OCI-LY1 (cell line): ENCODE data around the gene GCDH.

Experiments used
- H2AFZ ChIP-seq: fragments of 200-600 bp; sonication (generic), shearing (Covaris generic); 2 replicates; pipeline ENCODE4 v1.6.0; 2014; ENCODE audit warnings: antibody characterized with exemption, mild to moderate bottlenecking, low read length
- H3F3A ChIP-seq: fragments of 200-600 bp; sonication (generic), shearing (Covaris generic); 2 replicates; pipeline ENCODE4 v1.6.0; 2014; ENCODE audit warnings: mild to moderate bottlenecking, antibody characterized with exemption, low read length, moderate library complexity; ENCODE audit not compliant: insufficient read depth
- H3K27ac ChIP-seq: fragments of 200-600 bp; sonication (generic); 2 replicates; pipeline ENCODE4 v1.5.1; 2014; ENCODE audit warnings: low read length, mixed run types, mild to moderate bottlenecking, low read depth; ENCODE audit not compliant: poor library complexity, severe bottlenecking
- H3K27me3 ChIP-seq: fragments of 200-600 bp; sonication (generic); 2 replicates; pipeline ENCODE4 v1.6.0; 2014; ENCODE audit warnings: antibody characterized with exemption, mild to moderate bottlenecking, low read length, moderate library complexity; ENCODE audit not compliant: insufficient read depth
- H3K36me3 ChIP-seq: fragments of 200-600 bp; sonication (generic); 2 replicates; pipeline ENCODE4 v1.6.1; 2014; ENCODE audit warnings: mild to moderate bottlenecking, antibody characterized with exemption, low read length, moderate library complexity, mixed read lengths; ENCODE audit not compliant: insufficient read depth
- H3K4me1 ChIP-seq: fragments of 200-600 bp; sonication (generic); 2 replicates; pipeline ENCODE4 v1.5.1; 2014; ENCODE audit warnings: mild to moderate bottlenecking, low read length, moderate library complexity; ENCODE audit not compliant: insufficient read depth, severe bottlenecking
- H3K4me2 ChIP-seq: fragments of 200-600 bp; sonication (generic), shearing (Covaris generic); 2 replicates; pipeline ENCODE4 v1.6.1; 2014; ENCODE audit warnings: low read length
- H3K4me3 ChIP-seq: fragments of 200-600 bp; sonication (generic); 2 replicates; pipeline ENCODE4 v1.5.1; 2014; ENCODE audit warnings: low read length, low read depth, mild to moderate bottlenecking, mixed read lengths; ENCODE audit not compliant: poor library complexity, severe bottlenecking
- H3K79me2 ChIP-seq: fragments of 200-600 bp; shearing (Covaris generic); 2 replicates; pipeline ENCODE4 v1.6.1; 2016; ENCODE audit warnings: mixed run types, low read length, mixed read lengths; ENCODE audit not compliant: insufficient read depth
- H3K9ac ChIP-seq: fragments of 200-600 bp; sonication (generic), shearing (Covaris generic); 2 replicates; pipeline ENCODE4 v1.6.1; 2014; ENCODE audit warnings: mild to moderate bottlenecking, low read length, mixed read lengths
- H3K9me2 ChIP-seq: fragments of 200-600 bp; sonication (generic), shearing (Covaris generic); 2 replicates; pipeline ENCODE4 v1.6.1; 2014; ENCODE audit warnings: low read depth, mild to moderate bottlenecking, low read length, mixed read lengths
- H3K9me3 ChIP-seq: fragments of 200-600 bp; shearing (Covaris generic); 2 replicates; pipeline ENCODE4 v1.6.1; 2014; ENCODE audit warnings: low read length, mixed read lengths
- H4K20me1 ChIP-seq: fragments of 200-600 bp; sonication (generic), shearing (Covaris generic); 2 replicates; pipeline ENCODE4 v1.6.0; 2016; ENCODE audit warnings: mild to moderate bottlenecking, low read length; ENCODE audit not compliant: insufficient read depth
- CTCF ChIP-seq: fragments of 200-600 bp; sonication (generic), shearing (Covaris generic); IDR thresholded peaks from 2 replicates; pipeline ENCODE4 v1.5.1; 2017; ENCODE audit warnings: mild to moderate bottlenecking, antibody characterized with exemption, low read length, moderate library complexity, mixed read lengths
- EZH2 ChIP-seq: fragments of 200-600 bp; sonication (generic), shearing (Covaris generic); IDR thresholded peaks from 2 replicates; pipeline ENCODE4 v1.8.0; 2017; ENCODE audit warnings: borderline replicate concordance, mixed run types, mild to moderate bottlenecking, antibody characterized with exemption, low read length, moderate library complexity, mixed read lengths

The GCDH gene

DNA sequence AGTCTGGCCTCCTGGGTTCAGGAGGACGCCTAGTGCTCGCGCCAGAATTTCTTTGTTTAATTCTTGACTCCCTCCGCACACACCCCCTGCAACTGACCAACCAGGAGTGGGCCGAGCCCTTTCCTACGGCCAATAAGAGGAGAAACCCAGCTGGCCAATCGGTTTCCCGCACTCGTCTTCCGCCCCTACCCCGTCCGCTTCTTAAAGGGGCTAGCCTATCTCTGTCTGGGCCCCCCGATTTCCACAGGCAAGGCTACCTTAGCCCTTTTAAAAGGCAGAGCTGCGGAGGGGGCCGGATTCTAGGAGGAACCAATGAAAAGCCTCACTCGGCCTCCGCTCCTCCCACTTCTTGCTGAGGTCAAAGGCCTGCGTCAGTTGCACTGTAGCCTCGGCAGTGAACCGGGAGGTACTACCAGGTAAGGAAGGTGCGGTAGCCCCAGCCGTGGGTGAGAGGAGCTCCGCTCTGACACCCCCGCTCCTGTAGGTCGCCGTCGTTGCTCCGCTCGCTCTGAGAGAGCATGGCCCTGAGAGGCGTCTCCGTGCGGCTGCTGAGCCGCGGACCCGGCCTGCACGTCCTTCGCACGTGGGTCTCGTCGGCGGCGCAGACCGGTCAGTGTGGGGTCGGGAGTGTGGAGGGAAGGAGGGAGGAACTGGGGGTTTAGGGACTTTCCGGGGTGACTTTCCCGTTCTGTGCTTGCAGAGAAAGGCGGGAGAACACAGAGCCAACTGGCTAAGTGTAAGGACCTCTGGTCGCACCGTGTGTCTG is at the start of gene GCDH:
Gene GCDH, plus strand, starts transcription at position 374 of the 766 bp plus-strand sequence. Its CDS starts 145 bp downstream, at position 519.
- Histone ChIP-seq H3K9me2 (no peaks in the 10 kb centered on the region), H3K4me3 (peak within 1 kb of the TSS; percentile 87), H3K4me1 (peaks cover 13% of the 10 kb centered on the region), H3K27me3 (no peaks in the 10 kb centered on the region), H3F3A (no peaks in the 10 kb centered on the region), H3K9ac (peak within 1 kb of the TSS; percentile 66), H3K79me2 (no peaks in the 10 kb centered on the region), H3K27ac (no peak within 1 kb of the TSS), H3K9me3 (no peaks in the 10 kb centered on the region), H4K20me1 (no peaks in the 10 kb centered on the region), H3K4me2 (peak within 1 kb of the TSS; percentile 70), H2AFZ (no peak within 1 kb of the TSS), H3K36me3 (peaks cover 12% of the 10 kb centered on the region; the same call in 1 of the 2 replicates)
- TF ChIP-seq EZH2 (no peak), CTCF (no peak)

- Histone ChIP-seq H3K9ac (no peak overlapping the region), H3K27me3 (no peaks in the 10 kb centered on the region), H3K4me2 (no peak overlapping the region), H3F3A (0 out of 2 replicates have a peak, but pooled peaks cover 7% of the 10 kb centered on the region), H4K20me1 (no peaks in the 10 kb centered on the region), H3K9me3 (no peaks in the 10 kb centered on the region), H3K4me1 (peaks cover 33% of the 10 kb centered on the region), H3K4me3 (no peak overlapping the region), H3K36me3 (peaks cover 35% of the 10 kb centered on the region), H3K27ac (no peak overlapping the region), H3K79me2 (no peaks in the 10 kb centered on the region), H2AFZ (no peak overlapping the region), H3K9me2 (no peaks in the 10 kb centered on the region)
- TF ChIP-seq CTCF (no peak), EZH2 (no peak)
These were observed 48.4 kb upstream of the GCDH start for GRCh38 chr19:12842511-12842910.

DNA sequence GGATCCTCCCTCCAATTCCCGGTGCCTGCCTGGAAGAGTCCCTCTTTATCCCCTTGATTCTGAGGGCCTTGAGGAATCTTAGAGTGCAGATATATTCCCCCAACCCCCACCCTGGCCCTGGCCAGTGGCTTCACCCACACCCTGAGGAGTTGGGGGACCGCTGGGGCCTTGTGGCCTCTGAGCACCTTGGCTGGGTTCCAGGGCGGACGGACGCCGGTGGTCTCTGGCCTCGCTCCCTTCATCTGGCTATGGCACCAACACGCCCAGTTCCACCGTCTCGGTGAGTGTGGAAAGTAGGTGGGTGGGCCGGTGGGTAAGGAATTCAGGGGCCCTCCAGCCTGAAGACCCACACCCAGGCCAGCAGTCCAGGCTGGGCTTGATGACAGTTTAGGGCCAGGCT is 47.6 kb upstream of the GCDH start:
- Histone ChIP-seq H2AFZ (no peak overlapping the region), H3K9me2 (no peaks in the 10 kb centered on the region), H3K4me1 (peaks cover 31% of the 10 kb centered on the region), H3K4me2 (no peak overlapping the region), H3K9ac (no peak overlapping the region), H3K9me3 (no peaks in the 10 kb centered on the region), H3K27ac (no peak overlapping the region), H3K27me3 (no peaks in the 10 kb centered on the region), H4K20me1 (no peaks in the 10 kb centered on the region), H3K79me2 (no peaks in the 10 kb centered on the region), H3K36me3 (peaks cover 41% of the 10 kb centered on the region), H3K4me3 (no peak overlapping the region), H3F3A (0 out of 2 replicates have a peak, but pooled peaks cover 7% of the 10 kb centered on the region)
- TF ChIP-seq EZH2: no peak
- TF ChIP-seq CTCF: no peak
